NB4 (cell line): ENCODE data around the gene ABI1.

Experiments
- DNase-seq: peaks from one replicate; pipeline ENCODE4 v3.0.0; 2010; ENCODE audit warnings: low read depth
- H3K4me3 ChIP-seq: one replicate; pipeline ENCODE4 v1.5.1; 2011; ENCODE audit warnings: mild to moderate bottlenecking, low read depth, low read length, moderate library complexity
- MYC ChIP-seq: IDR thresholded peaks from 2 replicates; pipeline ENCODE4 v1.6.1; 2011; ENCODE audit warnings: low read depth, low read length
- POLR2A ChIP-seq: IDR thresholded peaks from 2 replicates; pipeline ENCODE4 v1.6.1; 2011; ENCODE audit warnings: mild to moderate bottlenecking; ENCODE audit not compliant: insufficient read length; ENCODE audit errors: extremely low read depth
- TF ChIP-seq, protein P1 (sequence below): IDR thresholded peaks from one replicate; pipeline ENCODE4 v1.5.1; 2012; ENCODE audit warnings: low read depth, low read length
- TF ChIP-seq, protein P2 (sequence below): IDR thresholded peaks from 2 replicates; pipeline ENCODE4 v1.6.1; 2011; ENCODE audit warnings: low read depth, low read length

ABI1 gene

DNA sequence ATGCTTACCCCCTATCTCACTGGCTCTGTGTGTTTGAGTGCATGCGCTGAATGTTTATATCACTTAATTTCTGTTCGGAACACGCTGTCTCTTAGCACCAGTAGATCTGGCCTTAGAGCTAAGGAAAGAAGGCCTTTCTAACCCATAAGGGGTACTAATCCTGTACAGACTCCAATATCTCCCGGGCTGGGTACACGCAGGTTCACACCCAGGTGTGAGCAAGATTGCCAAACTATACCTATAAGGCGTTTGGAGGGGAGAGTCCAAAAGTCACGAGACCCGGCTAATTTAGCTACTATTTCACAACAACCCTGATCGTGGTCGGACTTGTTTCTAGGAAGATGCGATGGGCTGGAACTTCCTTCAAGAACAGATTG, 164.0 kb downstream of the ABI1 start:
- TF ChIP-seq POLR2A (no peak), MYC (no peak)
- TF ChIP-seq, protein P1, sequence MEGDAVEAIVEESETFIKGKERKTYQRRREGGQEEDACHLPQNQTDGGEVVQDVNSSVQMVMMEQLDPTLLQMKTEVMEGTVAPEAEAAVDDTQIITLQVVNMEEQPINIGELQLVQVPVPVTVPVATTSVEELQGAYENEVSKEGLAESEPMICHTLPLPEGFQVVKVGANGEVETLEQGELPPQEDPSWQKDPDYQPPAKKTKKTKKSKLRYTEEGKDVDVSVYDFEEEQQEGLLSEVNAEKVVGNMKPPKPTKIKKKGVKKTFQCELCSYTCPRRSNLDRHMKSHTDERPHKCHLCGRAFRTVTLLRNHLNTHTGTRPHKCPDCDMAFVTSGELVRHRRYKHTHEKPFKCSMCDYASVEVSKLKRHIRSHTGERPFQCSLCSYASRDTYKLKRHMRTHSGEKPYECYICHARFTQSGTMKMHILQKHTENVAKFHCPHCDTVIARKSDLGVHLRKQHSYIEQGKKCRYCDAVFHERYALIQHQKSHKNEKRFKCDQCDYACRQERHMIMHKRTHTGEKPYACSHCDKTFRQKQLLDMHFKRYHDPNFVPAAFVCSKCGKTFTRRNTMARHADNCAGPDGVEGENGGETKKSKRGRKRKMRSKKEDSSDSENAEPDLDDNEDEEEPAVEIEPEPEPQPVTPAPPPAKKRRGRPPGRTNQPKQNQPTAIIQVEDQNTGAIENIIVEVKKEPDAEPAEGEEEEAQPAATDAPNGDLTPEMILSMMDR, result no peak
- TF ChIP-seq, protein P2, sequence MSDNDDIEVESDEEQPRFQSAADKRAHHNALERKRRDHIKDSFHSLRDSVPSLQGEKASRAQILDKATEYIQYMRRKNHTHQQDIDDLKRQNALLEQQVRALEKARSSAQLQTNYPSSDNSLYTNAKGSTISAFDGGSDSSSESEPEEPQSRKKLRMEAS, result no peak

More for the DNA sequence above, 164.0 kb downstream of the ABI1 start:
- peak; percentile 89 for DNase-seq
- peak overlapping the region; percentile 94 for H3K4me3 ChIP-seq
